PC-3 (cell line): ENCODE measurements around the gene SULT4A1. TPM values are rescaled to one million over a fixed set of nuclear protein-coding genes. Genes with fewer than 3 reads are reported as not detected.

Source experiments
- ATAC-seq: fragments of 200-7000 bp; cut with Tn5 transposase; 2 replicates; pipeline ENCODE4 v1.9.1; 2020; ENCODE audit warnings: mild to moderate bottlenecking, moderate library complexity
- BruUV-seq: library from RNA; stranded (reverse); fragments of 400-500 nt; replicated peaks from 2 replicates; lab custom pipeline; 2021; lab: Mats Ljungman, UMichigan
- CTCF ChIA-PET: fragments of 300-600 bp; sonication (Branson Sonifier 250); formaldehyde crosslinking; loops from one replicate; lab custom pipeline; 2022; ENCODE audit warnings: antibody characterized with exemption; lab: Charles Lee
- POLR2A ChIA-PET: fragments of 300-600 bp; sonication (Branson Sonifier 250); formaldehyde crosslinking; loops from one replicate; lab custom pipeline; 2022; ENCODE audit warnings: antibody characterized with exemption; ENCODE audit not compliant: unreplicated experiment; lab: Charles Lee
- DNase-seq: peaks from one replicate; pipeline ENCODE4 v3.0.0-alpha.2; 2015
- H2AFZ ChIP-seq: fragments of 300-600 bp; sonication (generic); 2 replicates; pipeline ENCODE4 v1.6.0; 2016; ENCODE audit warnings: antibody characterized with exemption, low read length
- H3F3A ChIP-seq: fragments of 300-600 bp; sonication (generic); one replicate; pipeline ENCODE4 v1.6.0; 2017; ENCODE audit warnings: antibody characterized with exemption, low read length, control low read depth, mild to moderate bottlenecking; ENCODE audit not compliant: unreplicated experiment
- H3K27ac ChIP-seq: fragments of 300-600 bp; sonication (generic); 2 replicates; pipeline ENCODE4 v1.5.1; 2016; ENCODE audit warnings: mild to moderate bottlenecking, low read length
- H3K27me3 ChIP-seq: fragments of 300-600 bp; sonication (generic); 2 replicates; pipeline ENCODE4 v1.6.1; 2016; ENCODE audit warnings: low read length, mixed read lengths
- H3K36me3 ChIP-seq: fragments of 300-600 bp; sonication (generic); 2 replicates; pipeline ENCODE4 v1.6.1; 2016; ENCODE audit warnings: low read depth, mixed run types, low read length, mixed read lengths
- H3K4me1 ChIP-seq: fragments of 300-600 bp; sonication (generic); 2 replicates; pipeline ENCODE4 v1.5.1; 2016; ENCODE audit warnings: low read length; ENCODE audit not compliant: insufficient read depth
- H3K4me2 ChIP-seq: fragments of 300-600 bp; sonication (generic); 2 replicates; pipeline ENCODE4 v1.6.0; 2016; ENCODE audit warnings: low read length
- H3K4me3 ChIP-seq: fragments of 300-600 bp; sonication (generic); 2 replicates; pipeline ENCODE4 v1.5.1; 2016; ENCODE audit warnings: mild to moderate bottlenecking, low read length, mixed read lengths
- H3K79me2 ChIP-seq: fragments of 300-600 bp; sonication (generic); 2 replicates; pipeline ENCODE4 v1.6.1; 2017; ENCODE audit warnings: low read length, mixed read lengths
- H3K9ac ChIP-seq: fragments of 300-600 bp; sonication (generic); 2 replicates; pipeline ENCODE4 v1.6.0; 2016; ENCODE audit warnings: mild to moderate bottlenecking, low read length
- H3K9me2 ChIP-seq: fragments of 300-600 bp; sonication (generic); replicated peaks from 2 replicates; pipeline ENCODE4 v1.6.1; 2016; ENCODE audit warnings: mixed run types, low read length, mixed read lengths
- H3K9me3 ChIP-seq: fragments of 300-600 bp; sonication (generic); 2 replicates; pipeline ENCODE4 v1.6.1; 2016; ENCODE audit warnings: low read length, mixed read lengths
- H4K20me1 ChIP-seq: fragments of 300-600 bp; sonication (generic); 2 replicates; pipeline ENCODE4 v1.6.1; 2016; ENCODE audit warnings: low read length, mixed read lengths
- CTCF ChIP-seq: fragments of 300-600 bp; sonication (generic); conservative IDR thresholded peaks from 2 replicates; pipeline ENCODE4 v1.5.1; 2017; ENCODE audit warnings: antibody characterized with exemption, low read depth, mild to moderate bottlenecking, low read length
- EZH2 ChIP-seq: fragments of 300-600 bp; sonication (generic); IDR thresholded peaks from one replicate; pipeline ENCODE4 v1.6.1; 2017; ENCODE audit warnings: antibody characterized with exemption, mild to moderate bottlenecking, low read length; ENCODE audit not compliant: unreplicated experiment
- EZH2phosphoT487 ChIP-seq: fragments of 300-600 bp; sonication (generic); IDR thresholded peaks from 2 replicates; pipeline ENCODE4 v1.6.1; 2018; ENCODE audit warnings: mild to moderate bottlenecking, antibody characterized with exemption, low read length, borderline replicate concordance
- intact Hi-C: fragments of 100-400 bp; cut with micrococcal nuclease; formaldehyde crosslinking; loops from 2 replicates; pipeline ENCODE4 v1.9.0; 2023
- total RNA-seq: library from RNA; depleted of rRNA; stranded (reverse); fragments of >200 nt; gene quantifications from 2 replicates; pipeline ENCODE4 v1.2.3, GENCODE V29; 2014

SULT4A1 gene
- total RNA-seq, 1 experiment from 2014 or later, result not detected

- Histone ChIP-seq H3F3A (no peaks in the 10 kb centered on the region), H2AFZ (no peak overlapping the region), H3K4me2 (no peak overlapping the region), H3K36me3 (no peaks in the 10 kb centered on the region), H3K4me1 (no peaks in the 10 kb centered on the region), H3K9ac (no peak overlapping the region), H3K9me3 (no peaks in the 10 kb centered on the region), H3K27ac (no peak overlapping the region), H3K27me3 (no peaks in the 10 kb centered on the region), H3K79me2 (no peaks in the 10 kb centered on the region), H3K9me2 (no peaks in the 10 kb centered on the region), H3K4me3 (no peak overlapping the region), H4K20me1 (no peaks in the 10 kb centered on the region)
- no TSS peak for BruUV-seq
- ChIA-PET POLR2A (no interaction called here), CTCF (no interaction called here)
- intact Hi-C loops, result no loop called here
- DNase-seq (no peak), ATAC-seq (no peak)
- no peak for TF ChIP-seq EZH2
- TF ChIP-seq CTCF, result no peak
- TF ChIP-seq EZH2phosphoT487, result no peak
Measured at GRCh38 chr22:43835166-43835565, 27.1 kb downstream of the SULT4A1 start.

DNA sequence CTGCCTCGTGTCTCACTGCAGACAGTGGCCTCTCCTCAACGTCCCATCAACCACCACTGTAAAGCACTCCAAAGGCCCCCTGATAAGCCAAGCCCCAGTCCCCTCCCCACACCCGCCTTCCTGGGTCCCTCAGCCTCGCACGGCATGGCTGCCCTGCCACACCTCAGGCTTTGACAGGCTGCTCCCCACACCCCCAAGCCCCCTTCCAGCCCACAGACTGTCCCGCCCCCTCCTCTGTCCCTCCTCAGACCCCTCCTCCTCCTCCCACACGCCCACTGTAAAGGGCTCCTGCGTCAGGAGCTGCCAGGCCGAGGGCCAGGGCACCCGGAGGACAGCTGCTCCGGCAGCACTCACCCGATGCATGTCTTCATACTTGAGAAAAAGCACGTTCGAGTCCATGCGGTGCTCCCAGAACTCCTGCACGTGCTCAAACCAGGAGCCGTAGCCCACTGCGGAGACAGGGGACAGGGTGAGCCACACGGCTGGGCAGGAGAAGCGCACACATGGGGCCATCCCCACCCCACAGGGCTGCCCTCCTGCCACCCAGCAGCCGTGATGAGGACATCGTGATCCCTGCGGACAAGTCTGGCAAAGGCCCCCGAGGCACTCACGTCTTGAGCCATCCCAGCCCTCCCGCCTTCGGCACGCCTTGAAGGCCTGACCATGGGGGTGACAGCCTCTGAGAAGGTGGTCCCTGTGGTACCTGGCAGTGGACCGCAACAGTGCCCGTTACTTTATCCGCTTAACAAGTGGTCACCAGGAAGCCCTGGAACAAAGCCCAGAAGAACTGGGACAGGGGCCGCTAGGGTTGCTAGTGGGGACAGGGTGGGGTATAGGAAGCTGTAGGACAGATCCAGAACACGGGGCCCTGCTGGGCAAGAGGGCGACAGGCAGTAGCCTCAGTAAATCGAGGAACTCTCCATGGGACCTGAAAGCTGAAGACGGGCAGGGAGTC is 28.8 kb downstream of the SULT4A1 start:
- Histone ChIP-seq H2AFZ (no peak overlapping the region), H3K27me3 (no peaks in the 10 kb centered on the region), H3K9ac (no peak overlapping the region), H4K20me1 (no peaks in the 10 kb centered on the region), H3K27ac (no peak overlapping the region), H3K9me3 (no peaks in the 10 kb centered on the region), H3K4me2 (no peak overlapping the region), H3K9me2 (no peaks in the 10 kb centered on the region), H3F3A (no peaks in the 10 kb centered on the region), H3K4me3 (no peak overlapping the region), H3K36me3 (no peaks in the 10 kb centered on the region), H3K4me1 (no peaks in the 10 kb centered on the region), H3K79me2 (no peaks in the 10 kb centered on the region)
- DNase-seq (no peak), ATAC-seq (no peak)
- ChIA-PET POLR2A (no interaction called here), CTCF (no interaction called here)
- TF ChIP-seq EZH2 (no peak), CTCF (no peak), EZH2phosphoT487 (no peak)
- BruUV-seq, result no TSS peak
- intact Hi-C loops, result no loop called here
